Endometrial microvascular endothelial cells (primary cell): ENCODE data around the gene NPM1. TPM values are rescaled to one million over a fixed set of nuclear protein-coding genes. Genes with fewer than 3 reads are reported as not detected.
"Not testable (repeated sequence)": the region's sequence is repeated elsewhere in the genome, so short reads cannot be mapped to it uniquely, and the experiment has no call there.

ENCODE experiments used
- in situ Hi-C: cut with HindIII; loops from 2 replicates; pipeline ENCODE4 v1.10.0; 2017; ENCODE audit warnings: low sequenced_read_pairs, low pct_unique_long_range_greater_than_20kb; ENCODE audit errors: inconsistent ontology term
- total RNA-seq: library from RNA; depleted of rRNA; stranded (reverse); fragments of >200 nt; gene quantifications from one replicate; pipeline ENCODE4 v1.2.3, GENCODE V29; 2015; ENCODE audit errors: inconsistent ontology term

Gene NPM1
- total RNA-seq, 1 donor from 2014 or later = 1,447 TPM

- in situ Hi-C loops = not testable (repeated sequence)
These were observed 3.2 kb upstream of the NPM1 start for GRCh38 chr5:171384416-171384815.

- in situ Hi-C loops = not testable (repeated sequence)
These were observed 2.6 kb upstream of the NPM1 start for GRCh38 chr5:171384999-171385398.

- in situ Hi-C loops = no loop called here
These were observed 1.5 kb upstream of the NPM1 start for GRCh38 chr5:171386006-171386671.

GRCh38 chr5:171386861-171387344 lies 746 bp upstream of the NPM1 start:
- in situ Hi-C loops = no loop called here

GRCh38 chr5:171387970-171388815 lies 544 bp downstream of the NPM1 start:
- in situ Hi-C loops = no loop called here

GRCh38 chr5:171388816-171389168 lies 1.1 kb downstream of the NPM1 start:
- in situ Hi-C loops = no loop called here

GRCh38 chr5:171390883-171391677 lies 3.4 kb downstream of the NPM1 start:
- in situ Hi-C loops = no loop called here

GRCh38 chr5:171391996-171392577 lies 4.4 kb downstream of the NPM1 start:
- in situ Hi-C loops = no loop called here

- in situ Hi-C loops = no loop called here
These were observed 5.0 kb downstream of the NPM1 start for GRCh38 chr5:171392585-171393159.

GRCh38 chr5:171395042-171395441 lies 7.4 kb downstream of the NPM1 start:
- in situ Hi-C loops = no loop called here

- in situ Hi-C loops = not testable (repeated sequence)
These were observed 8.9 kb downstream of the NPM1 start for GRCh38 chr5:171396583-171396982.

GRCh38 chr5:171397190-171397589 lies 9.5 kb downstream of the NPM1 start:
- in situ Hi-C loops = no loop called here

- in situ Hi-C loops = no loop called here
These were observed 9.9 kb downstream of the NPM1 start for GRCh38 chr5:171397599-171397998.

- in situ Hi-C loops = not testable (repeated sequence)
These were observed 11.0 kb downstream of the NPM1 start for GRCh38 chr5:171398660-171399059.

- in situ Hi-C loops = loop anchor here (25.0 kb wide), 1 partner anchor 662 kb away; no protein-coding TSS in a partner anchor
These were observed 12.5 kb downstream of the NPM1 start for GRCh38 chr5:171400169-171400568.

- in situ Hi-C loops = loop anchor here (25.0 kb wide), 1 partner anchor 661 kb away; no protein-coding TSS in a partner anchor
These were observed 13.7 kb downstream of the NPM1 start for GRCh38 chr5:171401167-171401947.

GRCh38 chr5:171402751-171403150 lies 15.1 kb downstream of the NPM1 start:
- in situ Hi-C loops = loop anchor here (25.0 kb wide), 1 partner anchor 660 kb away; no protein-coding TSS in a partner anchor

- in situ Hi-C loops = loop anchor here (25.0 kb wide), 1 partner anchor 657 kb away; no protein-coding TSS in a partner anchor
These were observed 18.0 kb downstream of the NPM1 start for GRCh38 chr5:171405615-171406014.
